Measurements from ENCODE around the gene TLL1. TPM values are rescaled to one million over a fixed set of nuclear protein-coding genes. Genes with fewer than 3 reads are reported as not detected.

TLL1 gene
- total RNA-seq, 1 experiment from 2014 or later: 0.63 TPM

- H3K9me3 Mint-ChIP-seq: no peaks in the 10 kb centered on the region
- H3K27me3 Mint-ChIP-seq (ENCODE audit: low read depth): no peaks in the 10 kb centered on the region
- DNase-seq (ENCODE audit: low spot score) (no peak), ATAC-seq (peak; percentile 95)
- POLR2A ChIA-PET: no interaction called here
- TF ChIP-seq PRRX2 (CRISPR knock-in tag; IDR thresholded peaks at IDR 0.05): no peak
- no peak for TF ChIP-seq NR1H2 (CRISPR knock-in tag; IDR thresholded peaks at IDR 0.05)
- TF ChIP-seq ZNF396 (CRISPR knock-in tag; IDR thresholded peaks at IDR 0.05; ENCODE audit: borderline replicate concordance): no peak
- TF ChIP-seq GRHL2 (CRISPR knock-in tag; IDR thresholded peaks at IDR 0.05; ENCODE audit: insufficient replicate concordance, severe bottlenecking): no peak
- TF ChIP-seq, protein P1, sequence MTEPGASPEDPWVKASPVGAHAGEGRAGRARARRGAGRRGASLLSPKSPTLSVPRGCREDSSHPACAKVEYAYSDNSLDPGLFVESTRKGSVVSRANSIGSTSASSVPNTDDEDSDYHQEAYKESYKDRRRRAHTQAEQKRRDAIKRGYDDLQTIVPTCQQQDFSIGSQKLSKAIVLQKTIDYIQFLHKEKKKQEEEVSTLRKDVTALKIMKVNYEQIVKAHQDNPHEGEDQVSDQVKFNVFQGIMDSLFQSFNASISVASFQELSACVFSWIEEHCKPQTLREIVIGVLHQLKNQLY (CRISPR knock-in tag; IDR thresholded peaks at IDR 0.05): no peak
- TF ChIP-seq FOXJ3 (CRISPR knock-in tag; IDR thresholded peaks at IDR 0.05; ENCODE audit: borderline replicate concordance): no peak
- TF ChIP-seq NFYB (CRISPR knock-in tag; conservative IDR thresholded peaks at IDR 0.05; ENCODE audit: low read depth): no peak
- TF ChIP-seq NFATC4 (CRISPR knock-in tag; IDR thresholded peaks at IDR 0.05): no peak
- TF ChIP-seq CREB1 (CRISPR knock-in tag; IDR thresholded peaks at IDR 0.05): no peak
- TF ChIP-seq, protein P2, sequence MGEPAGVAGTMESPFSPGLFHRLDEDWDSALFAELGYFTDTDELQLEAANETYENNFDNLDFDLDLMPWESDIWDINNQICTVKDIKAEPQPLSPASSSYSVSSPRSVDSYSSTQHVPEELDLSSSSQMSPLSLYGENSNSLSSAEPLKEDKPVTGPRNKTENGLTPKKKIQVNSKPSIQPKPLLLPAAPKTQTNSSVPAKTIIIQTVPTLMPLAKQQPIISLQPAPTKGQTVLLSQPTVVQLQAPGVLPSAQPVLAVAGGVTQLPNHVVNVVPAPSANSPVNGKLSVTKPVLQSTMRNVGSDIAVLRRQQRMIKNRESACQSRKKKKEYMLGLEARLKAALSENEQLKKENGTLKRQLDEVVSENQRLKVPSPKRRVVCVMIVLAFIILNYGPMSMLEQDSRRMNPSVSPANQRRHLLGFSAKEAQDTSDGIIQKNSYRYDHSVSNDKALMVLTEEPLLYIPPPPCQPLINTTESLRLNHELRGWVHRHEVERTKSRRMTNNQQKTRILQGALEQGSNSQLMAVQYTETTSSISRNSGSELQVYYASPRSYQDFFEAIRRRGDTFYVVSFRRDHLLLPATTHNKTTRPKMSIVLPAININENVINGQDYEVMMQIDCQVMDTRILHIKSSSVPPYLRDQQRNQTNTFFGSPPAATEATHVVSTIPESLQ (CRISPR knock-in tag; IDR thresholded peaks at IDR 0.05): no peak
- TF ChIP-seq, protein P3, sequence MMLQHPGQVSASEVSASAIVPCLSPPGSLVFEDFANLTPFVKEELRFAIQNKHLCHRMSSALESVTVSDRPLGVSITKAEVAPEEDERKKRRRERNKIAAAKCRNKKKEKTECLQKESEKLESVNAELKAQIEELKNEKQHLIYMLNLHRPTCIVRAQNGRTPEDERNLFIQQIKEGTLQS (CRISPR knock-in tag; conservative IDR thresholded peaks at IDR 0.05): no peak
- no peak for TF ChIP-seq ZMAT4 (CRISPR knock-in tag; IDR thresholded peaks at IDR 0.05)
- TF ChIP-seq FOXK1 (CRISPR knock-in tag; IDR thresholded peaks at IDR 0.05): no peak
- TF ChIP-seq ZBTB21 (CRISPR knock-in tag; IDR thresholded peaks at IDR 0.05; ENCODE audit: borderline replicate concordance): no peak
- no peak for TF ChIP-seq SMAD3 (CRISPR knock-in tag; IDR thresholded peaks at IDR 0.05; ENCODE audit: borderline replicate concordance)
- TF ChIP-seq TEAD1 (CRISPR knock-in tag; IDR thresholded peaks at IDR 0.05): no peak
- TF ChIP-seq SP1 (CRISPR knock-in tag; conservative IDR thresholded peaks at IDR 0.05): no peak
- no peak for TF ChIP-seq ZNF425 (CRISPR knock-in tag; conservative IDR thresholded peaks at IDR 0.05)
- no peak for TF ChIP-seq GABPB1 (CRISPR knock-in tag; IDR thresholded peaks at IDR 0.05)
- TF ChIP-seq ZNF232 (CRISPR knock-in tag; IDR thresholded peaks at IDR 0.05): no peak
- H3K4me1 Mint-ChIP-seq: peaks cover 11% of the 10 kb centered on the region
- H3K4me3 Mint-ChIP-seq: no peak overlapping the region
- no peak overlapping the region for H3K27ac Mint-ChIP-seq
- CTCF ChIA-PET: no interaction called here
- no peaks in the 10 kb centered on the region for H3K36me3 Mint-ChIP-seq
Measured at GRCh38 chr4:165986956-165987698, 114.1 kb downstream of the TLL1 start.

All from WTC11 (cell line).